Endothelial cell of umbilical vein (primary cell): Measurements from ENCODE around the gene LONRF2. TPM values are rescaled to one million over a fixed set of nuclear protein-coding genes. Genes with fewer than 3 reads are reported as not detected.

ENCODE experiments used
- BruUV-seq: library from RNA; stranded (reverse); fragments of 400-500 nt; replicated peaks from 2 replicates; lab custom pipeline; 2021; lab: Mats Ljungman, UMichigan
- CTCF ChIA-PET: fragments of 300-600, 350-600 bp; sonication (Branson Sonifier 250); formaldehyde crosslinking; loops from one replicate; lab custom pipeline; 2021; ENCODE audit warnings: antibody characterized with exemption, inconsistent platforms; lab: Charles Lee
- POLR2A ChIA-PET: fragments of 300-600, 350-600 bp; sonication (Branson Sonifier 250); formaldehyde crosslinking; loops from one replicate; lab custom pipeline; 2021; ENCODE audit warnings: antibody characterized with exemption, inconsistent platforms; lab: Charles Lee
- DNase-seq: peaks from one replicate; pipeline ENCODE4 v3.0.0-alpha.2; 2011; ENCODE audit warnings: low read depth, low spot score
- FAIRE-seq: peaks from 2 replicates; lab custom pipeline; 2011; peaks lifted over from hg19 to GRCh38; lab: Jason Lieb, UNC
- H2AFZ ChIP-seq: 2 replicates; pipeline ENCODE4 v1.6.0; 2012; ENCODE audit warnings: low read depth, low read length, control low read depth, inconsistent platforms
- H3K27ac ChIP-seq: 2 replicates; pipeline ENCODE4 v1.5.1; 2011; ENCODE audit warnings: low read depth, mild to moderate bottlenecking, control low read depth, low read length, moderate library complexity; ENCODE audit not compliant: insufficient read depth
- H3K27me3 ChIP-seq, 2 experiments: 2 replicates each; pipeline versions ENCODE4 v1.6.0 to v1.6.1; 2011; ENCODE audit warnings: low read length in 2 of 2, mixed read lengths in 1 of 2; ENCODE audit not compliant: control insufficient read depth in 2 of 2, insufficient read depth in 2 of 2
- H3K36me3 ChIP-seq, 2 experiments: 2 replicates in 1 of 2; 3 replicates in 1 of 2; pipeline ENCODE4 v1.5.1; 2011; ENCODE audit warnings: low read length in 2 of 2, mild to moderate bottlenecking in 1 of 2, moderate library complexity in 1 of 2; ENCODE audit not compliant: control insufficient read depth in 2 of 2, insufficient read depth in 2 of 2; ENCODE audit errors: extremely low read depth in 1 of 2
- H3K4me1 ChIP-seq: 3 replicates; pipeline ENCODE4 v1.5.1; 2011; ENCODE audit warnings: mild to moderate bottlenecking, low read length; ENCODE audit not compliant: control insufficient read depth, insufficient read depth; ENCODE audit errors: extremely low read depth
- H3K4me2 ChIP-seq: 2 replicates; pipeline ENCODE4 v1.6.1; 2011; ENCODE audit warnings: low read length, control low read depth, mixed read lengths; ENCODE audit not compliant: insufficient read depth
- H3K4me3 ChIP-seq, 3 experiments: fragments of 200-600 bp in 1 of 3; sonication (generic), shearing (Covaris generic) in 1 of 3; replicated peaks in 1 of 3; 2 replicates each; pipeline ENCODE4 v1.5.1; 2011 to 2016; ENCODE audit warnings: control low read depth in 3 of 3, low read length in 3 of 3, mild to moderate bottlenecking in 2 of 3, inconsistent platforms in 1 of 3, low read depth in 1 of 3, moderate library complexity in 1 of 3; ENCODE audit not compliant: insufficient read depth in 1 of 3
- H3K79me2 ChIP-seq: 2 replicates; pipeline ENCODE4 v1.6.0; 2012; ENCODE audit warnings: low read length, inconsistent platforms; ENCODE audit not compliant: control insufficient read depth, insufficient read depth
- H3K9ac ChIP-seq: replicated peaks from 2 replicates; pipeline ENCODE3; 2011; ENCODE audit warnings: low read length, control low read depth; ENCODE audit not compliant: insufficient read depth; ENCODE audit errors: extremely low read depth
- H3K9me1 ChIP-seq: replicated peaks from 3 replicates; pipeline ENCODE4 v1.6.0; 2011; ENCODE audit warnings: mild to moderate bottlenecking, low read length; ENCODE audit not compliant: control insufficient read depth, insufficient read depth; ENCODE audit errors: extremely low read depth
- H3K9me3 ChIP-seq: replicated peaks from 2 replicates; pipeline ENCODE4 v1.5.1; 2012; ENCODE audit warnings: low read length, inconsistent platforms; ENCODE audit not compliant: control insufficient read depth, insufficient read depth
- H4K20me1 ChIP-seq: replicated peaks from 2 replicates; pipeline ENCODE3; 2011; ENCODE audit warnings: mild to moderate bottlenecking, low read length; ENCODE audit not compliant: control insufficient read depth, insufficient read depth; ENCODE audit errors: extremely low read depth
- CTCF ChIP-seq, 2 donors: IDR thresholded peaks; 1 replicate in 1 of 2; 2 replicates in 1 of 2; pipeline ENCODE4 v1.5.1; 2011; ENCODE audit warnings: low read length in 2 of 2, mild to moderate bottlenecking in 2 of 2, moderate library complexity in 2 of 2, control low read depth in 1 of 2, inconsistent platforms in 1 of 2, low read depth in 1 of 2; ENCODE audit not compliant: insufficient read depth in 1 of 2; ENCODE audit errors: extremely low read depth in 1 of 2
- EZH2 ChIP-seq: IDR thresholded peaks from 2 replicates; pipeline ENCODE4 v1.6.1; 2012; ENCODE audit warnings: borderline replicate concordance, low read depth, mild to moderate bottlenecking, moderate library complexity, low read length, inconsistent platforms; ENCODE audit not compliant: severe bottlenecking
- FOS ChIP-seq: IDR thresholded peaks from 2 replicates; pipeline ENCODE4 v1.6.1; 2011; ENCODE audit warnings: mild to moderate bottlenecking, low read length, moderate library complexity, borderline replicate concordance; ENCODE audit not compliant: insufficient read depth
- GATA2 ChIP-seq: IDR thresholded peaks from 2 replicates; pipeline ENCODE4 v1.7.0; 2011; ENCODE audit warnings: low read depth, mild to moderate bottlenecking, moderate library complexity, mixed read lengths, low read length; ENCODE audit not compliant: insufficient read length, insufficient read depth
- MAX ChIP-seq: IDR thresholded peaks from 2 replicates; pipeline ENCODE4 v1.6.1; 2011; ENCODE audit not compliant: insufficient read depth, insufficient read length
- MYC ChIP-seq: IDR thresholded peaks from one replicate; pipeline ENCODE4 v1.6.1; 2011; ENCODE audit warnings: mild to moderate bottlenecking, low read depth, low read length
- POLR2AphosphoS5 ChIP-seq: IDR thresholded peaks from 2 replicates; pipeline ENCODE4 v1.6.1; 2012; ENCODE audit warnings: low read depth, mild to moderate bottlenecking, control low read depth, low read length, moderate library complexity; ENCODE audit not compliant: insufficient read depth
- dilution Hi-C: fragments of 300-500 bp; cut with MboI; formaldehyde crosslinking; loops from one replicate; pipeline ENCODE4 v1.15.0; 2019; ENCODE audit warnings: low sequenced_read_pairs; ENCODE audit not compliant: extremely low pct_ligation_motif_present
- intact Hi-C: fragments of 100-400 bp; cut with micrococcal nuclease; formaldehyde crosslinking; loops from one replicate; pipeline ENCODE4 v1.10.0; 2022
- polyA plus RNA-seq, 4 experiments: library from polyadenylated mRNA; depleted of rRNA in 3 of 4; stranded (reverse) in 3 of 4; unstranded in 1 of 4; fragments of >200 nt; gene quantifications; 2 replicates each; pipeline versions ENCODE4 v1.2.1 to v1.2.3, GENCODE V29; 2011 to 2012; ENCODE audit warnings: missing spikeins in 1 of 4
- total RNA-seq: library from RNA; stranded (reverse); gene quantifications from 2 replicates; pipeline ENCODE4 v1.2.3, GENCODE V29; 2021

The LONRF2 gene
- total and polyA plus RNA-seq, 2 donors (not counting 3 experiments of a cell fraction or from before 2014, with no cell fraction given): 0.03 TPM; not detected in 1

DNA sequence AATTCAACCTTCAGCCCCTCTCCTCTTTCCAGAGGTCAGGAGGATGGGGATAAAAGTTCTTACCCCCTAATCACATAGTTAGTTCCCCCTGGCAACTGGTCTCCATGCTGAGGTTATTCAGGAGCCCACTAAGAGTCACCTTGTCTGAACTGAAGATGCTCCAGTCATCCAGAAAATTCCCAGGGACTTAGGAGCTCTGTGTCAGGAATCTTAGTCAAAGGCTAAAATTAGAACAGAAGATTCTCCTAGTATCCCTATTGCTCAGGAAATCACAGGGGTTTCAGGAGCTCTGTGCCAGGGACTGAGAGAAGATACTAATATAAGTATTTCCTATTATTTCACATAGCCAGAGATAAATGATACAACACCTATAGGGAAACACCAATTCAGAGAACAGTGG lies 37.3 kb upstream of the LONRF2 start:
- dilution Hi-C loops (no loop called here), intact Hi-C loops (no loop called here)
- CTCF ChIA-PET: interaction anchor here (1.1 kb wide), 1 partner anchor 97 kb away, joined by 3 read pairs; no protein-coding TSS in a partner anchor

More for the DNA sequence above, 37.3 kb upstream of the LONRF2 start:
- H4K20me1 ChIP-seq: no peaks in the 10 kb centered on the region
- H3K4me1 ChIP-seq: no peaks in the 10 kb centered on the region
- no peak overlapping the region for H3K27ac ChIP-seq
- no peaks in the 10 kb centered on the region for H3K36me3 ChIP-seq
- H3K9me3 ChIP-seq: no peaks in the 10 kb centered on the region
- H3K4me2 ChIP-seq: no peak overlapping the region
- no peak overlapping the region for H3K9ac ChIP-seq
- POLR2A ChIA-PET: no interaction called here
- no peaks in the 10 kb centered on the region for H3K79me2 ChIP-seq
- TF ChIP-seq MYC (no peak), CTCF (IDR thresholded peaks at IDR 0.05; ENCODE audit: extremely low read depth in 1 of 2, insufficient read depth in 1 of 2, low read depth in 1 of 2, low read length in 2 of 2) (no peak), GATA2 (no peak), MAX (no peak), EZH2 (no peak), POLR2AphosphoS5 (no peak), FOS (no peak)
- peaks cover 0 to 2% of the 10 kb centered on the region in 2 experiments for H3K27me3 ChIP-seq
- no TSS peak for BruUV-seq
- no peak overlapping the region for H2AFZ ChIP-seq
- no peak overlapping the region for H3K4me3 ChIP-seq
- no peaks in the 10 kb centered on the region for H3K9me1 ChIP-seq
- no peak for DNase-seq
- no peak for FAIRE-seq
